Activated CD4-positive, alpha-beta T cell treated with anti-CD3 and anti-CD28 coated beads, Interleukin-10, Interleukin-2, amounts not matched to agents 100 ng/mL and 50 ng/mL, durations not matched to agents 16 hours and 8 hours (primary cell): ENCODE results near the gene MAMLD1.

Experiments used
- DNase-seq: peaks from one replicate; pipeline ENCODE4 v3.0.0-alpha.2; 2020

MAMLD1 gene

DNA sequence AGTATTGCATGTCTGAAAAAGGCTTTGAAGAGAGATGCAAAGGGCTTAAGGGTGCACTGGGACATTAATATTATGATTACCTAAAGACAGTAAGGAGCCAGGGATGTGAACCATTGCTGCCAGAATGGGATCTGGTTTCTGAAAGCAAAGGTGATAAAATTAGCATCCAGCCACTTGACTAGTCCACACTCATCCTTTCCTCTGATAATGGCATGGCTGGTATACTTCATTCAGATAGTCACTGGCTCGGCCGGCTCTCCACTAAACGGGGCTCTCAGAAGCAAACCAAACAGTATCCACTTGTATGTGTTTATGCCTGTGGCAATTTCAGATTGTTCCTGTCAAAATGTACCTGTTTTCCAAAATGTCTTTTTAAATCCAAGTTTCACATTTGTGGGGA, 46.4 kb downstream of the MAMLD1 start:
- no peak for DNase-seq

DNA sequence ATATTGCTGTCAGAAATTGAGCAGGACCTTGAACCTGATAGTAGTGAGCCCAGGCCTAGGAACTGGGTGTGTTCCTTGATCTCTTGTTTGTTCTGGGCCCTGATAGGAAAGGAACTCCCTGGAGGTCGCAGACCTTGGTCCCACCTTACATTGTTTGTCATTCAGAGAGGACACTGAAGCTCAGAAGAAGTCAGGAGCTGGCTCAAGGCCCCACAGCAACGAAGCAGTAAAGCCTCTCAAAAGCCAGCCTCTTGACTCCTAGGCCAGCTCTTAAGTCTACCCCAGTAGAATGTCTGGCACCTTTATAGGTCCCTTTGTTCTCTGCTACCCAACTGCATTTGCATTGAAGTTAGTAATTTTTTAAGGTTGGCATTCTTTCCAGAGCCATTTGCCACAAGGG, 46.8 kb downstream of the MAMLD1 start:
- DNase-seq = no peak

DNA sequence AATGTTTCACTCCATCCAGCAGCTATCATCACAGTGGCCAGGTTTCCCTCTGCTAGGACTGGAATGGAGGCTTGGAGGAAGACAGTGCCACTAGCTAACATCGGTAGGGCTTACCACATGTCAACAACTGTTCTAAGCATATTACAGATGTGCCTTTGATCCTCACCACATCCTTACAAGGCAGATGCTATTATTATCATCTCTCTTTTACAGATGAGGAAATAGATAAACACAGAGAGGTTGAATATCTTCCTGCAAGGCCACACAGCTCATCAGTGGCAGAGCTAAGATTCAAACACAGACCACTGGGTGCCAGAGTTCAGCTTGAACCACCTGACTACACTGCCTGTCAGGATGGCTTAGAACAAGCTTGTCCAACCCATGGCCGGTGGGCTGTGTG, 47.4 kb downstream of the MAMLD1 start:
- DNase-seq = peak; percentile 44

DNA sequence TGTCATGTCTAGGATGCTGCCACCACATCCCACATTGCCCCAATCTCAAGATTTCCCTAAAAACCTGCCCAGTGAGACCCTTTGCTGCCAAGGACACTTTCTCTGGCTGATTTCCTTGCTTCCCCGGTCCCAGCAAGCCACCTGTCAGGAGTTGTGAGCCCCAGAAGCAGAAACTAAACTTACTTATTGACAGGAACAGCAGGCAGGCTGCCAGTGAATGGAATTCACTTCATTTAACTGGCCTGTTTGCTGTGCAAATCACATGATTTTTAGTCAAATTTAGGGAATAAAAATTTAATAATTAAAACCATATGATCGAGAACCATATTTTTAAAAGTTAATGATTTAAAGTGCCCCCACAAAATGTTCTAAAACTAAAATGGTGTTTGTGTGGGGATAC, 48.5 kb downstream of the MAMLD1 start:
- DNase-seq = no peak

DNA sequence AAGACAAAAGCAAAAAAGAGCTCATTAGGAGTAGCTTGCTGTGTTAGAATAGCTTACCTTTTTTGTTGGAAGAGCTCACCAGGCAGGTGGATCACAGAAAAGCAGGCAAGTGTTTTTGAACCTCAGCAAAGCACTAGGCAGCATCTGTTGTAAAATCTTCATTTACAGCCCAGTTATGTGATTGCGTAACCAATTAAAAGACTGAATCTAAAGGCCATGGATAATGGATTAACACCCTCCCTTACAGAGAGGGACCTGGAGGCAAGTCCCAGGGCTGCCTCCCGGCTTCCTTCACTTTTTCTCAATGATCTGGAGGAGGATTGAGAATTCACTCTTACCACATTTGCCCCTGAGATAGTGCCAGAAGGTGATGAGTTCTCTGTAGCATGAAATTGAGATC, 51.1 kb downstream of the MAMLD1 start:
- DNase-seq = no peak

DNA sequence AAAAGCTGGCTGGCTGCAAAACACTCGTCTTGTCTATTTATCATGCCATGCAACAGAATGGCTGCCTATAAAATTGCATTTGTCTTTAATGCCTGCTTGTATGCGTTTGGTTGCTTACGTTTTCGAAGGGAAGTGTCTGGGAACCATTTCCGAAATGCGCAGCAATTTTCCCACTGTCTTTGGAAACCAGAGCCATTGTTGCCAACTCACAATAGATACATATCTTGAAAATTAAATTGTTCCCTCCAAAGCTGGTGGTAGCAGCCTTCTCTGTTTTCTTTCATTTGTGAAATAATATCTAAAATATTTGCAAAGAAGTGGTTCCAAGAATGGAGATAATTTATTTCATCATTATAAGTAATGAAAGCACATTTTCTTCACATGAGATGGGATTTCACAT, 53.4 kb downstream of the MAMLD1 start:
- no peak for DNase-seq

DNA sequence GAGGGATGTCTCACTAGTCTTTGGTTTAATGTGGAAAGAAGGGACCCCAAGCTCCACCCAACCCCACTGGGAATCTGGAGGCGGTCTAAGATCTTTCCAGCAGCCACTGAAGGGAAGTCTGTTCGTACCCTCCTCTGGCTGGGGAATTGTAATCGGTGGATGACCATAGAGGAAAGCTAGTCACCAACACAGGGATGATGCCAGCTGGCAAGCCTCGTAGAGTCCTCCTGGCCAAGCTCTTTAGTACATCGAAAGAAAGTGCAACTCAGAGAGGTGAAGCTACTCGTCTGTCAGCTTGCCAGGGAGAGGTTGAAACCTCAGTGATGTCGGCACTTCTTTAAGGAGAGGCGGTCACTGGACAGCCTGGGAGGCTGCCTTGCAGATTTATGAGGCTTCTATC, 58.7 kb downstream of the MAMLD1 start:
- no peak for DNase-seq

DNA sequence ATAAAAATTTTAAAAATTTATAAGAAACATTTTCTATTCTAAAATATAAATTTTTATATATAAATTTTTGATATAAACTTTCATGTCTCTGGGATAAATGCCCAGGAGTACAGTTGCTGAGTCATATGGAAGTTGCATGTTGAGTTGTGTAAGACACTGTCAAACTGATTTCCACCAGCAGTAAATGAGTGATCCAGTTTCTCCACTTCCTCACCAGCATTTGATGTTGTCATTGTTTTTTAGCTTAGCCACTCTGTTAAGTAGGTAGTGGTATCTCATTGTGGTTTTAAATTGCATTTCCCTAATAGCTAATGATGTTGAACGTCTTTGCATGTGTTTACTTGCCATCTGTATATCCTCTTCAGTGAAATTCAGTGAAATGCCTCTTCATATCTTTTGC, 66.5 kb downstream of the MAMLD1 start:
- DNase-seq = peak; percentile 69

DNA sequence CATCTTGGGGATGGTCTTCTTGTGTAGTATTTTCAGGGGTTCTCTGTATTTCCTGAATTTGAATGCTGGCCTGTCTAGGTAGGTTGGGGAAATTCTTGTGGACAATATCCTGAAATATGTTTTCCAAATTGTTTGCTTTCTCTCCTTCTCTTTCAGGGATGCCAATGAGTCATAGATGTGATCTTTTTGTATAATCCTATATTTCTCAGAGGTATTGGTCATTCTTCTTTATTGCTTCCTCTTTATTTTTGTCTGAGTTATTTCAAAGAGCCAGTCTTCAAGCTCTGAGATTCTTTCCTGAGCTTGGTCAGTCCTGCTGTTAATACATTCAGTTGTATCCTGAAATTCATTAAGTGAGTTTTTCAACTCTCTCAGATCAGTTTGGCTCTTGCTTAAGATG, 73.1 kb downstream of the MAMLD1 start:
- DNase-seq = no peak

DNA sequence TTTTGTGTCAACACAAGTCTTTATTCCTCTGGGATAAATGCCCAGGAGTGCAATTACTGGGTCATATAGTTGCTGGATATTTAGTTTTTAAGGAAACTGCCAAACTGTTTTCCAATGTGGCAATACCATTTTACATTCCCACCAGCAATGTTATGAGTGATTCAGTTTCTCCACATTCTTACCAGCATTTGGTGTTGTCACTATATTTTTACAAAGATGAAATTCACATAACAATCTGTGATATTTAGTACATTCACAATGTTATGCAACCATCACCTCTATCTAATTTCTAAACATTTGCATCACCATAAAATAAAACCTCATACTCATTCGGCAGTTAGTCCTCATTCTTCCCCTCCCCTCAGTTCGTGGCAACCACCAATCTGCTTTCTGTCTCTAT, 75.0 kb downstream of the MAMLD1 start:
- no peak for DNase-seq

DNA sequence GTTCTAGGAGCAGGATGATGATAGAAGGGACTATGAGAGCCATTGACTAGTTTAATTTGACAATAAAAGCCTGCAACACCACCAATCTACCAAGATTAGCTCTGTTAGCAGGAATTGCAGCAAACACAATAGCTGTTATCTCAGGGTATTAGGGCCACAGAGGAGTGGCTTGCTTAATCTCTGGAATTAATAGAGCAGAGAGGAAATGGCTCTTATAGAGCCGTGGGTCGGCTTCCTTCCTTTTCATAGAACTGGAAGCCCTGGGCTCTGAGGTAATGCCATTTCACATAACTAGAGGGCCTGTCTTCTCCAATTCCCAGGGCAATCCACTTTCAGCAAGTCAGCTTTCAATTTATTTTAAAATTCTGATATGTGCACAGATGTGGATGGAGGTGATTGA, 83.0 kb downstream of the MAMLD1 start:
- no peak for DNase-seq

DNA sequence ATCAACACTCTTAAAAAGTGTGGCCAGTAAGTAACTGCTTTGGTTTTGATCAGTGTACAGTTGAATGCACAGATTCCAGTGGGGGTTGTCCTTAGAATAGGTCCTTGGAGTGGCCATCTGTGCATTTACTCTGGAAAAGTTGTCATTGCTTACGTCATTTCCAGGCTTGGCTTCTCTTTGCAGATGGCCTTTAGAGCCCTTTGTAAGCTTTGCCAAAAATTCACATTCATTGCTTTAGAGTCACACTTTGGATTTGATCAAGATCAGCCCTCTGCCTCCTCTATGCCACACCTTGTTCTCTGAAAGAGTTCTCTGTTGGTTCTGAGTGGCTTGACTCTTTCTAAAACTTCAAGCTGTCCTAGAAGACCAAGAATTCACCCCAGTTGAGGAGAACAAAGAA, 83.9 kb downstream of the MAMLD1 start:
- no peak for DNase-seq

DNA sequence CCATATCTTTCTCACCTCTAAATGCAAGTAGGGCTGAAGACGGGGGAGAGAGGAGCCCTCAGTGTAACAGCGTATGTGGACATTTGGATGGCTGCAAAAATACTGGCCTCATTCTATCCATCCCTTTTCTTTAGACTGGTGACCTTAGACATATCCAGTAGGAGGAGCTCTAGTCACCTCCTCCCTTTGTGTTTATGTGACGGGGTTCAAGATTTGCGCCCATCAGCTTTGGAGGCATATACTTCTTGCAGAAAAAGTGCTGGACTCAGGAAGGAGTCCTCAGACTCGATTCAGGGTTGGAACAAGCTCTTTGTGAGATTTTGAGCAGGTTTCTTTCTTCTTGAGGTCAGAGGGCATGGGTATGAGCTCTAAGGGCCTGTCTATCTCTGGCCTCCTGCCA, 86.2 kb downstream of the MAMLD1 start:
- DNase-seq = peak; percentile 39

DNA sequence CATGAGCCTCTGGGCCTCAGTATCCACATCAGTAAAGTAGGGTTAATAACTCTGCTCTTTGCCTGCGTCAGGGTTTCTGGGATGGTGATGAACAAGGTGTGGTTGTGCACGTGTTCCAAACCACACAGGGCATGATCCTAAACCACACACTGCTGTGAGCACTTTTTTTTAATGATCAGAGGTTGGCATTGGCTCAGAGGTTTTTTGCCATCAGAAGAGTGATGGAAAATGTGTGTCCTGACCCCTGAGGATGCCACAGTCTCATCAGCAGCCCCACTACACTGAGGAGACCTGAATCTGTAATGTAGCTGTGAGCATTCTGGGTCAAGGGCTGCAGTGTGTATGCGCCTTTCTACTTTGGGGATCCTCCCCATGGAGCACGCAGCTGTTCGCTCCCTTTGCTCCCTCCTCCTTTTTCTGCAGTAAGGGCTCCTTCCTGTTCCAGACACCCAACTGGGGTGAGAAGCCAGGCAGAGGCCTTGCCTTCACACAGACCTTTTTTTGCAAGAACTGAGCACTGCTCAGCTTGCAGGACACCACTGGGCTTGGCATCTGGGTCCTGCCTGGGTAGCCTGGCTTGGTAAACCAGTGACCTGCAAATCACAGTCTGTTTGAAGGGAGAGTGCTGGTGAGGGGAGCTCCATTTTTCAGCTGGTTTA, 87.5 kb downstream of the MAMLD1 start:
- peak; percentile 34 for DNase-seq

DNA sequence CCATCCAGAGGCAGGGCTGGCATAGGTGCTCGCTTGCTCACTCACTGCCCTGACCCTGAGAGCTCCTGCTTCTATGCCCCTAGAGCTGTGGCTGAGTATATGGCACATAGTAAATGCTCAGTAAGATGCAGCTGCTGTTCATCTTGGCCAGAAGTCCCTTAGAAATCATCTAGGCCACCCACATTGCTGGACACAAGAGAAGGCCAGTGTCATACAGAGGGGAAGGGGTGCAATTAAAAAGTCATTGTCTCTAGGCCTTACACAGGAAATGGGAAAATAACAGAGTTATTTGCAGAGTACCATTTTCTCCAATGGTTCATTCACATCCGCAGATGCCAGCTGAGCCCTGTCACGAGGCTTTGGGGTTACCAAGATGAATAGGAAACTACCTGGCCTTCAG, 88.8 kb downstream of the MAMLD1 start:
- DNase-seq = no peak

DNA sequence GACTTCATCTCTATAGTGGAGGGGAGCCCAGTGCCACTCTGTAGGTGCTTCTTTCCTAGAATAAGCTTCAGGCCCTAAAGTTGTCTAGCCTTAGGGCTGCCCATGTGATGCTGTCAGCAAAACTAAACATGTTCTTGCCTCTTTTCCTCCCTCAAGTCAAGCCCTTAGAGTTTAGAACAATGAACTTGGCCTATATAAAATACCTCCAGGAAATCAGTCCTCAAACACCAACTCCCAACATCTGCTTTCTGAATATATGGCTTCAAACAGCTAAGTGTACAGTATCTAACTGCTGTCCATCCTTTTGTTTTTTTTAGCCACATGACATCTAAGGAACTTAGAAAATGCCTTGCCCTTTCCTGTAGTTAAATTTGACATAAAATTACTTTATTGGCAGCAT, 91.0 kb downstream of the MAMLD1 start:
- no peak for DNase-seq

DNA sequence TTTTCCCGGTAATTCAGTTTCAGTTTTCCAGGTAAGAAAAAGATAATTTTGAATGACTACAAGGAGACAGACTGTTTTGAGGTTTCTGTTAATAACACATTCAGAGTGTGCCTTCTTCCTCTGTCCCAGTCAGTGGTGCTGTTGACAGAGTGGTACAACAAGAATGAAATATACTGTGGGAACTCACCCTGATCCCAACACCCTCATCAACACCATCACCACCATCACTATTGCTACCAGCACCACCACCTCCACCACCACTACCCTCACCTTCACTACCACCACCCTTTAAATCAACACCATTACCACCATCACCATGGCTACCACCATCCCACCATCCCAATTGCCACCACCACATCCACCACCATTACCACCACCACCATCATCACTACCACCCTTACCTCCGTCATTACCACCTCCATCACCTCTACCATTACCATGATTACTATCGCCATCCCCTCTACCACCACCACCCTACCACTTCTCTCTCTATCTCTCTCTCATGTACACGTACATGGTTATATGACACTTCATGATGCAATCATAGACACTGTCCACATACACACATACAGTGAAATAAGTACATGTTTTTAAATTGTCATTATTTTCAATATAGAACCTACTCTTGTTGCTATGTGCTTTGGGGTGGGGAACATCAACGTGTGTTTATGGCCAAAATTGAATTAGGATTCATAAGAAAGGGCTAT, 91.5 kb downstream of the MAMLD1 start:
- no peak for DNase-seq

DNA sequence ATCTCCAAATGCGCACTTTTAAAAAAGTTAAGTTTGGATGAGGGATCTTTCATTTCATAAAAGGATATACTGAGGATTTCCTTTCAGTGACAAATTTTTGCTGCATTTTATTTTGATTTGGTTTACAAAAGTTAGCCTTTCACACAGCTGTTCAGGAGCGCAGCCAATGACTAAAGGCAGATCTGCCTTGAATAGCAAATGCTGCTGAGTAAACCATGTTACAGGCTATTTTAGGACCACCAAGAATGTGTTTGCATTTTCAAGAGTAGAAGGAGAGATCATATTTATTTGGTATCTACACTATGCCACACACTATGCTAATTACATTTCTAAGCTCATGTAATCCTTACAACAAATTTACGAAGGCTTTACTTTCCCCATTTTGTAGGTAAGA, 92.1 kb downstream of the MAMLD1 start:
- DNase-seq = no peak

DNA sequence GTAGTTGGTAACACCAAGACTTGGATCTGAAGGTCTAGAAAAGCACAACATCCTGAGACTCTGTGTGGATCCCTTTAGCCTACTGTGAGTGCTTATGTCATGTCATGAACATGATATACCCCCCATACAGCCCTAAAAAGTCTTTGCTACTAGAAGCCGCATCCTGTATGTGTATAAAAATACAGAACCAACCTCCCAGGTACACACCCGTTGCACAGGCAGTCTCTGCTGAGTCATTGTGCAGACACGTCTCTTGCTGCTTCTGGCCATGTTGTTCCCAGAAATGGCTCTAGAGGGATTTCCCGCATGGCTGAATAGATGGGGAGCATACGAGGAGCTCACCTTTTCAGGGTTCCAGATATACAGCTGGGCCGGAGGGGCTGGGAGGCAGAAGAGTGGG, 93.3 kb downstream of the MAMLD1 start:
- peak; percentile 22 for DNase-seq

DNA sequence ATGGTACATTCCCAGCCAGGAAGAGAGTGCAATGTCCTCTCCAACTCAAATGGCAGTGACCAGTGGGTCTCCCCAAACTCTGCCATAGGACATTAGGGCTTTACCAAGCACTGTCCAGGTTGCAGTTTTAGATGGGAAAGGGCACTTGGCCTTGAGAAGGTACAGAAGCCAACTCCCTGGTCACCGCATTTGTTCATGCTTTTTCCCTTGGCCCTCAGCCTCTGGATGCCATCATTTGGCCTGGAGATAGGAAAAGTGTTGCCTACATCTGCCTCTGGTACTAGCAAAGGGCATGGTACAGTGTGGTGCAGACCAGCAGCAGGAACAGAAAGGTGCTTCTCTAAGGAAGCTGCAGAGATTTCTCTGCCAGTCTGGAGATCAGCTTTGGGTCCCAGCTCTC, 93.8 kb downstream of the MAMLD1 start:
- no peak for DNase-seq

DNA sequence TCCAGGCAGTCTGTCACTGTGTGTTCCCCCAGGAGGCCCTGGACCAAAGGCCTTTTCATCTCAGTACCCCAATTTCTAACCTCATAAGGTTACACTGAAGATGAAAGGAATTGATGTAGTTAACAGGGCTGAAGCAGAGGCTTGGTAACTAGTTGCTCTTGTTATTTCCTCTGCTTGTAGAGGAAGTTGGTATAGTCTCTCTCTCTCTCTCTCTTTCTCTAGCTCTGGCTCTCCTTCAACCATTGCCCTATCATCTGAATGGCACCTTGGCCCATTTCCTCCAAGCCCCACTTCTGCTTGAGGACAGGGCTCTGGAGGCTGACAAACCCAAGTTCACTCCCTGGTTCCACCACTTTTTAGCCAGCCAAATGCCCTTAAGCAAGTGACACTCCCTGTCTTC, 96.1 kb downstream of the MAMLD1 start:
- DNase-seq = no peak

DNA sequence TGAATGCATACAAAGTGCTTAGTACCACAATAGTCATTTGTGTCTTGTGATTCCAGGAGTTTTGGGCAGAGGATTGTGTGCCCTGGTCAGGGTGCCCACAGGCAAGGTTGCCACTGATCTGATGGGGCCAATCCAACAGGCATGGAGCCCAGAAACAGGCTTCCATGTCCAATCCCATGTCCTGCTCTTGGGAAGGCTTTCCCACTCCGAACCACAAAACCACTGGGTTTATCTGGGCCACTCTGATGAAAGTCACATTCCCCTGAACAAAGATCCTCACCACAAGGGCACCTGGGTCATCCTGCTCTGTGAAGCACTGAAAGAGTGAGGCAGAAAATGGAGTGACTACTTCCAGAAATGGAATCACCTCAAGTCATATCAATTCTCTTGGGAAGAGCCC, 96.9 kb downstream of the MAMLD1 start:
- DNase-seq = no peak

DNA sequence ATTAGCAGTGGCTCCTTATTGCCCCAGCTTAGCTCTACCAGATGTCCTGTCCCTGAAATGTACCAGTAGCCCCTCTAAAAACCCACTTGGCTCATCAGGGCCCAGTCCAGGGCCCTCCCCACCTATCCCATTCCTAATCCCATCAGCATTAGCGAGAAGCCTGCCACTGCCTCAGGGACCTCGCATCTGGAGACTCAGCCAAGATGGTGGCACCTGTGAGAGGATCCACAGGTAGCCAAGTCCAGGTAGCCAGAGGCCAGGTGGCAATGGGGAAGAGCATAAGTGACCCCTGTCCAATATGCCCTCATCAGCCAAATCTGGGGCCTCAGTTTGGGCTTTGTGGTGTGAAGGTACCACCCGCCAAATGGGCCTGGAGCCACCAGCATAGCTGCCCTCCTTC, 97.7 kb downstream of the MAMLD1 start:
- DNase-seq = no peak

DNA sequence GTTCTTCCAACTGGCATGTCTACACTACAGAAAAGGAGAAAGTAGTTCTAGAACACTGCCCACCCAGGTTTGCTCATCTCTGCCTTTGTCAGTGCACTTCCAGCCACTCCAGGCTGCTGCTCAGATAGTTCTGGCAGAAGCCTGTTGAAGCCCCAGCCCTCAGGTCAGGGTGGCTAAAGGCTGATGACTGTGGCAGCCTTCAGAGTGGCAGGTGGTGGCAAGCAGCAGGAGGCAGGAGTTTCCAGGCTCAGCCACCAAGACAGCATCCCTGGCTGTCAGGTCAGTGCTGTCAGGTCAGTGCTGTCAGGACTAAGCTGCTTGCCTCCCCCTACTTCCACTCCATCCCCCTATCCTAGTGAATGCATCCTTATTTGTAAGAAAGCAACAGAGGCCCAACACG, 100.4 kb downstream of the MAMLD1 start:
- DNase-seq = no peak

DNA sequence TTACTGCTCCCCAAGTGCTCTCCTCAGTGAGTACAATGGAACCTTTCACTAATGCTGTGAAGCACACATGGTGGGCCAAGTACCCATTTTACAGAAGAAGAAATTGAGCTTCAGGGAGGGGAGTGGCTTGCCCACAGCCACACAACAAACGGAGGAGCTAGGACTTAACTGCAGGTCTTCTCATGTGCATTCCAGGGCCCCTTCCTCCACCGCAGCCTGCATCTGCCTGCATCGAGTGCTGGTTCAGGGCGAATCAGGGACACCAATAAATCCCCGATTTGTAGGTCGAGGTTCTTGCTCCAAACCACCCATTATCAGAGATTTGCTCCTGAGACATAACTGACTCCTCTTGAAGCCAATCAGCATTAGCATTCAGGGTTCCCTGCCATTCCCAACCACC, 100.9 kb downstream of the MAMLD1 start:
- no peak for DNase-seq
